DND-41 (cell line): ENCODE results near the gene TOP3A.

Experiments used
- ATAC-seq: fragments of 200-7000 bp; cut with Tn5 transposase; 3 replicates; pipeline ENCODE4 v1.9.1; 2021; ENCODE audit warnings: low read depth; ENCODE audit not compliant: insufficient read depth
- DNase-seq: peaks from one replicate; pipeline ENCODE4 v3.0.0-alpha.2; 2020
- H2AFZ ChIP-seq: 2 replicates; pipeline ENCODE4 v1.6.0; 2012; ENCODE audit warnings: low read depth, low read length
- H3K27ac ChIP-seq: 2 replicates; pipeline ENCODE4 v1.5.1; 2012; ENCODE audit warnings: low read length, inconsistent platforms
- H3K27me3 ChIP-seq: fragments of 200-600 bp; sonication (generic); 2 replicates; pipeline ENCODE4 v1.6.0; 2012; ENCODE audit warnings: low read length, mild to moderate bottlenecking, inconsistent platforms; ENCODE audit not compliant: insufficient read depth, poor library complexity
- H3K36me3 ChIP-seq: 2 replicates; pipeline ENCODE4 v1.5.1; 2012; ENCODE audit warnings: low read length, inconsistent platforms; ENCODE audit not compliant: insufficient read depth
- H3K4me1 ChIP-seq: 2 replicates; pipeline ENCODE4 v1.5.1; 2012; ENCODE audit warnings: mild to moderate bottlenecking, low read length; ENCODE audit not compliant: insufficient read depth
- H3K4me2 ChIP-seq: 2 replicates; pipeline ENCODE4 v1.6.0; 2012; ENCODE audit warnings: mild to moderate bottlenecking, moderate library complexity, low read length, inconsistent platforms; ENCODE audit not compliant: insufficient read depth
- H3K4me3 ChIP-seq, 2 experiments: fragments of 200-600 bp in 1 of 2; shearing (Covaris generic) in 1 of 2; 2 replicates each; pipeline ENCODE4 v1.5.1; 2012 to 2016; ENCODE audit warnings: inconsistent platforms in 2 of 2, low read length in 2 of 2, mild to moderate bottlenecking in 2 of 2, low read depth in 1 of 2, moderate library complexity in 1 of 2
- H3K79me2 ChIP-seq: 2 replicates; pipeline ENCODE4 v1.6.0; 2012; ENCODE audit warnings: low read length, inconsistent platforms; ENCODE audit not compliant: insufficient read depth
- H3K9ac ChIP-seq: 2 replicates; pipeline ENCODE4 v1.6.0; 2012; ENCODE audit warnings: low read depth, mild to moderate bottlenecking, inconsistent platforms, low read length, moderate library complexity
- H3K9me3 ChIP-seq: 2 replicates; pipeline ENCODE4 v1.5.1; 2012; ENCODE audit warnings: low read length, moderate library complexity, mild to moderate bottlenecking, inconsistent platforms; ENCODE audit not compliant: insufficient read depth, severe bottlenecking
- H4K20me1 ChIP-seq: 2 replicates; pipeline ENCODE4 v1.6.0; 2012; ENCODE audit warnings: low read length; ENCODE audit not compliant: insufficient read depth
- EZH2 ChIP-seq: IDR thresholded peaks from 3 replicates; pipeline ENCODE4 v1.6.1; 2012; ENCODE audit warnings: borderline replicate concordance, low read depth, mild to moderate bottlenecking, moderate library complexity, low read length, inconsistent platforms; ENCODE audit not compliant: severe bottlenecking
- TF ChIP-seq, protein P1 (sequence below): IDR thresholded peaks from 2 replicates; pipeline ENCODE4 v1.5.1; 2012; ENCODE audit warnings: borderline replicate concordance, low read length, moderate library complexity, mild to moderate bottlenecking; ENCODE audit not compliant: poor library complexity, severe bottlenecking; ENCODE audit errors: extremely low read depth

The TOP3A gene

DNA sequence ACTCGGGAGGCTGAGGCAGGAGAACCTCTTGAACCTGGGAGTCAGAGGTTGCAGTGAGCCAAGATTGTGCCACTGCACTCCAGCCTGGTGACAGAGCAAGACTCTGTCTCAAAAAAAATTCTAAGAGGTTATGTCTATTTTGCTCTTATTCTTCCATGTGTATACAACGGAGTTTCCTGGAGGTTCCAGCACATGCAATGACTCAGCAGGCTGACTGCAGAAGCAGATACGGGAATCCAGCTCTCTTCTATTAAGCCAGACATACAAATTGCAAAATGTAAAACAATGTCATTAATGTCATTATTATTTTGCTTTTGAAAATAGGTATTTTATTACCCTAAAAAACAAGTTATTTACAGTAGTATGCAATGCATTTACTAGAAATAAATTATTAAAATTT is 35.9 kb downstream of the TOP3A start:
- Histone ChIP-seq H3K9me3 (no peaks in the 10 kb centered on the region), H3K4me3 (no peak overlapping the region), H4K20me1 (peaks cover 15% of the 10 kb centered on the region; the same call in 1 of the 2 replicates), H3K79me2 (no peaks in the 10 kb centered on the region), H3K27me3 (no peaks in the 10 kb centered on the region), H3K36me3 (peaks cover 93% of the 10 kb centered on the region), H3K4me2 (no peak overlapping the region), H3K4me1 (no peaks in the 10 kb centered on the region), H3K9ac (no peak overlapping the region), H3K27ac (no peak overlapping the region), H2AFZ (no peak overlapping the region)
- no peak for ATAC-seq
- no peak for DNase-seq
- TF ChIP-seq EZH2: no peak
- TF ChIP-seq, protein P1, sequence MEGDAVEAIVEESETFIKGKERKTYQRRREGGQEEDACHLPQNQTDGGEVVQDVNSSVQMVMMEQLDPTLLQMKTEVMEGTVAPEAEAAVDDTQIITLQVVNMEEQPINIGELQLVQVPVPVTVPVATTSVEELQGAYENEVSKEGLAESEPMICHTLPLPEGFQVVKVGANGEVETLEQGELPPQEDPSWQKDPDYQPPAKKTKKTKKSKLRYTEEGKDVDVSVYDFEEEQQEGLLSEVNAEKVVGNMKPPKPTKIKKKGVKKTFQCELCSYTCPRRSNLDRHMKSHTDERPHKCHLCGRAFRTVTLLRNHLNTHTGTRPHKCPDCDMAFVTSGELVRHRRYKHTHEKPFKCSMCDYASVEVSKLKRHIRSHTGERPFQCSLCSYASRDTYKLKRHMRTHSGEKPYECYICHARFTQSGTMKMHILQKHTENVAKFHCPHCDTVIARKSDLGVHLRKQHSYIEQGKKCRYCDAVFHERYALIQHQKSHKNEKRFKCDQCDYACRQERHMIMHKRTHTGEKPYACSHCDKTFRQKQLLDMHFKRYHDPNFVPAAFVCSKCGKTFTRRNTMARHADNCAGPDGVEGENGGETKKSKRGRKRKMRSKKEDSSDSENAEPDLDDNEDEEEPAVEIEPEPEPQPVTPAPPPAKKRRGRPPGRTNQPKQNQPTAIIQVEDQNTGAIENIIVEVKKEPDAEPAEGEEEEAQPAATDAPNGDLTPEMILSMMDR: no peak

- H3K36me3 ChIP-seq: peaks cover 92% of the 10 kb centered on the region
- ATAC-seq: no peak
- H3K79me2 ChIP-seq: no peaks in the 10 kb centered on the region
These were observed 37.7 kb downstream of the TOP3A start for GRCh38 chr17:18277076-18277475.

DNA sequence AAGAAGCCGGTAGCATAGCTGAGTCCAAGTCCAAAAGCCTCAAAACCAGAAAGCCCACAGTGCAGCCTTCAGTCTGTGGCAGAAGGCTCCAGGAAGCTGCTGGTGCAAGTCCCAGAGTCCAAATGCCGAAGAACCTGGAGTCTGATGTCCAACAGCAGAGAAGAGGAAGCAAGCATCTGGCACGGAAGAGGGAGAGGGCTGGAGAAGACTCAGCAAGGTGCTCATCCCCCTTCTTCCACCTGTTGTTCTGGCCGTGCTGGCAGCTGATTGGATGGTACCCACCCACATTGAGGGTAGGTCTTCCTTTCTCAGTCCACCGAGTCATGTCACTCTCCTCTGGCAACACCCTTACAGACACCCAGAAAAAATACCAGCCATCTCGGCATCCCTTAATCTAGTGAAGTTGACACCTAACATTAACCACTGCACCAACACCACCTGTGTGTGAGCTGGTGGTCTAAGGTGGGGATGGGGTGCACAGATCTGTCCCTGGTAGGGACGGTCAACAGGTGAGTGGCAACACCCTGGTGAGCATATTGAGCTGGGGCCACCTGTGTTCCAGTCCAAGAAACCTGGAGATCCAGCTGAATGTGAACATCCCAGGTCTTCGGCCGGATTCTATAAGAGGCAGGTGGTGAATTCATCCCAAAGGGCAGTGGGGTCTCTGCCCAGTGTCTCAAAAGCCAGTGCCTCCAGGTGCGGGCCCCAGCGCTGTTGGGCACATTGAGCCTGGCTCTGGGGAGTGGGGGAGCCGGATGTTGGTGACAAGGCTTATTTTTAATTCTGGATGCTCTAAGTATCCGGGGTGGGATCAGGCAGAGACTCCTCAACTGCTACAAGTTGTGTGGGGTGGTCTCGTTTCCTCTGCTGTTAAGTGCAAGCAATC is 44.5 kb downstream of the TOP3A start:
- Histone ChIP-seq H4K20me1 (peaks cover 17% of the 10 kb centered on the region; the same call in 1 of the 2 replicates), H3K27me3 (no peaks in the 10 kb centered on the region), H3K4me1 (no peaks in the 10 kb centered on the region), H3K36me3 (peaks cover 48% of the 10 kb centered on the region), H3K9ac (no peak overlapping the region), H3K9me3 (no peaks in the 10 kb centered on the region), H2AFZ (no peak overlapping the region), H3K27ac (no peak overlapping the region), H3K4me3 (no peak overlapping the region), H3K4me2 (no peak overlapping the region), H3K79me2 (no peaks in the 10 kb centered on the region)
- DNase-seq (no peak), ATAC-seq (no peak)
- TF ChIP-seq EZH2: no peak
- TF ChIP-seq, protein P1: no peak

More at GRCh38 chr17:18277076-18277475, 37.7 kb downstream of the TOP3A start:
- Histone ChIP-seq H3K4me1 (no peaks in the 10 kb centered on the region), H3K4me2 (no peak overlapping the region), H3K4me3 (no peak overlapping the region), H3K9ac (no peak overlapping the region), H4K20me1 (peaks cover 11% of the 10 kb centered on the region; the same call in 1 of the 2 replicates), H3K27me3 (no peaks in the 10 kb centered on the region), H3K27ac (no peak overlapping the region), H3K9me3 (no peaks in the 10 kb centered on the region), H2AFZ (no peak overlapping the region)
- DNase-seq: no peak
- TF ChIP-seq, protein P1: no peak
- no peak for TF ChIP-seq EZH2
